ENCODE measurements around the gene OGFRL1.
A peak's percentile ranks its signal among the peaks of the same experiment; 100 is the strongest.

Gene OGFRL1

DNA sequence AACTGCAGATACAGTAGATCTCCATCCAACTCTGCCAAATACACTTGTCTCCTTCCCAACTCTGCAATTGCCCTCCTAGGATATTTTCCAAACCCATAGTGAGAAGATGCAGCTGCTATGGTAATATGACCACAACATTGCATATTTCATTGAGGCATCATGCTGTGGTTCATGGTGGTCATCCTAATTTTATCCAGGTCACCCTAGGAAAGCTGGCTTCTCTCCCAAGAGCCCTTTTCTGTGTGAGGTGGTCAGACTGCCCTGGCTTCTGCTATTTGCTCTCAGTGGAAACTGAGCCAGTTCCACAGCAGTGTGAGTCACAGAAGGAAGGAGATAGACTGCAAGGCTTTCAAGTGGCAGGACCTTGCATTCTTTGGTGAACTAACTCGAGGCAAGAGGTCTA lies 5.5 kb downstream of the OGFRL1 start:
- no peak overlapping the region for H3K4me3 ChIP-seq (ENCODE audit: low read length)
- peak; percentile 37 for DNase-seq (ENCODE audit: low read depth)
- TF ChIP-seq, protein P1, sequence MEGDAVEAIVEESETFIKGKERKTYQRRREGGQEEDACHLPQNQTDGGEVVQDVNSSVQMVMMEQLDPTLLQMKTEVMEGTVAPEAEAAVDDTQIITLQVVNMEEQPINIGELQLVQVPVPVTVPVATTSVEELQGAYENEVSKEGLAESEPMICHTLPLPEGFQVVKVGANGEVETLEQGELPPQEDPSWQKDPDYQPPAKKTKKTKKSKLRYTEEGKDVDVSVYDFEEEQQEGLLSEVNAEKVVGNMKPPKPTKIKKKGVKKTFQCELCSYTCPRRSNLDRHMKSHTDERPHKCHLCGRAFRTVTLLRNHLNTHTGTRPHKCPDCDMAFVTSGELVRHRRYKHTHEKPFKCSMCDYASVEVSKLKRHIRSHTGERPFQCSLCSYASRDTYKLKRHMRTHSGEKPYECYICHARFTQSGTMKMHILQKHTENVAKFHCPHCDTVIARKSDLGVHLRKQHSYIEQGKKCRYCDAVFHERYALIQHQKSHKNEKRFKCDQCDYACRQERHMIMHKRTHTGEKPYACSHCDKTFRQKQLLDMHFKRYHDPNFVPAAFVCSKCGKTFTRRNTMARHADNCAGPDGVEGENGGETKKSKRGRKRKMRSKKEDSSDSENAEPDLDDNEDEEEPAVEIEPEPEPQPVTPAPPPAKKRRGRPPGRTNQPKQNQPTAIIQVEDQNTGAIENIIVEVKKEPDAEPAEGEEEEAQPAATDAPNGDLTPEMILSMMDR (IDR thresholded peaks at IDR 0.05; ENCODE audit: insufficient read depth, low read depth, low read length, missing control alignments) = no peak

DNA sequence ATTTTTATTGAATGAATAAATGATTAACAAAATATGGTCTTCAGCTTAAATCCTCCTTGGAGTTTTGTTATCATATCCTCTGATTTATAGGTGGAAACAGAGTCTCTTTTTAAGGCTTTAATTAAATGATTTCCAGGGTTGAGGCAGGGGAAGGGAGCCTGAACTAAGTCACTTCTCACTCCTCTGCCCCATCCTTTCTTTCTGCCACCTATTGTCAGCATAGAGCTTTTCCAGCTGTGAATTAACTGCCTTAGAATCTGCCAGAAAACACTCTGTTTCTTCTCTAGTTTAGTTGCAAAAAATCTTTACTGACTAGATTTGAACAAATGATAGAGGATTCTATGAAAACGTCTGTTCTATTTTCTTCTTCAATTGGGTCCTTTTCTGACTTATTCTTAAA lies 9.8 kb downstream of the OGFRL1 start:
- TF ChIP-seq, protein P1 (IDR thresholded peaks at IDR 0.05; ENCODE audit: insufficient read depth, low read depth, low read length, missing control alignments) = no peak
- DNase-seq (ENCODE audit: low read depth) = no peak
- H3K4me3 ChIP-seq (ENCODE audit: low read length) = no peak overlapping the region

DNA sequence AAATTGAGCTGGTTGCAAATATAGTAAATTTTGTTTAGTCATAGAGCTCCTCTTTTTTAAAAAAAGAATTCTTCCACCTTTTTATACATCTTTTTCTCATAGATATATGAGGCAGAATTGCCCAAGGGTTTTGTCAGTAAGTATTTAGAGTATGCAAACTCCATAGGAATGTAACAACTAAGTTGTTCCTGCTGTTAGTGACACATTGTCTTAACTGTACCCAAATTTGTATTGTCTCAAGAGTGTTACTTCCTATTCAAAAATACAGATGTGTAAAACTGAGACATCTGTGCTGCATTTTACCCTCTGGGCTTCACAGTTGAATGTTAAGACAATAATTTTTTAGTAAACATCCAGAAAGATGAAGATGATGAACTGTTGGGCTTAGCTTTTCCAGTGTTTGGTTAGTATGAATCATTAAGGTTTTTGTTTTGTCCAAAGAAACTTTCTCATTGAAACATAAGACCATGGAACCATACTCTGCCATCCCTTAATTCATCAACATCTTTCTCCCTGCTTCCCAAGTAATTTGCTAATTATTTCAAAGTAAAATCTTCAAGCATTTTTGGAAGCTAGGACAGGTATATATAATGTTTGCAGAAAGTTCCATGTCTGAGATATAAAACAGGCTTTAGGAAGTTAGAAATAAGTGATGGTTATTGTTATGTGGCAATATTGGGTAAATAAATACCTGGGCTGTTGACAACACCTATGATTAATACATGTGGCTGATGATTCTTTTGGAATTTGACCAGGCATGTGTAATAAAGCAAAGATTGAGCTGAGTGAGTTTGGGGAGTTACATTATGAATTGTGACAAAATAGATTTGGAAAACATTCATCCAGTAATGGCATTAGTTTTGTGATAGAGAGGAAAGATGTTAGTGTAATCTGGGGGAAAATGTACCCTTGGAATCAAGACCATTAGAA lies 11.2 kb downstream of the OGFRL1 start:
- no peak overlapping the region for H3K4me3 ChIP-seq (ENCODE audit: low read length)
- TF ChIP-seq, protein P1 (IDR thresholded peaks at IDR 0.05; ENCODE audit: insufficient read depth, low read depth, low read length, missing control alignments) = no peak
- peak; percentile 87 for DNase-seq (ENCODE audit: low read depth)

DNA sequence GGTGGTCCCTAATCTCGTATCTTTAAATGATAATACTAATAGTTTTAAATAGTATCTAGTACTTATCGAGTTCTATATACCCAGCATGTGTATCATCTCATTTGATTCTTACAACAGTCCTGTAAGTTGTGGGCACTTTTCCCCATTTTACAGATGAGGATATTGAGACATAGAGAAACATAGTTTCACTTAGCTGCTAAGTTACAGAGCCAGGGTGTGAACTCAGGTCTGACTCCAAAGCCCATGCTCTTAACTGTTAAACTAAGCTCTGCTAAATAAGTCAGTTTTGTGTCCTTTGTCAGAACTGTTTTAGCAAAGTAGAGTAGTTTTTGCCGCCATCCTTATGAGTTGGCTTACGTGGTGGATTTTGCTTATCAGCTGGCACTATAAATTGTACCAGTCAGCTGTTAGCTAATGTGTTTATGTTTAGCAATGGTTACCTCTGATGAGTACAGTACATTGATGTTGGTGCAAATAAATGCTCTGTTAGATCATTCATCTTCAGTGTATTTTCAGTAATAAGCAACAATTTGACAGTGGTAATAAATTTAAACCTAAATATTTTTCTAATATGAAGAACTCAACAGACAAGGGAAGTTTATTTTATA lies 12.1 kb downstream of the OGFRL1 start:
- H3K4me3 ChIP-seq (ENCODE audit: low read length) = no peak overlapping the region
- TF ChIP-seq, protein P1 (IDR thresholded peaks at IDR 0.05; ENCODE audit: insufficient read depth, low read depth, low read length, missing control alignments) = no peak
- DNase-seq (ENCODE audit: low read depth) = no peak

DNA sequence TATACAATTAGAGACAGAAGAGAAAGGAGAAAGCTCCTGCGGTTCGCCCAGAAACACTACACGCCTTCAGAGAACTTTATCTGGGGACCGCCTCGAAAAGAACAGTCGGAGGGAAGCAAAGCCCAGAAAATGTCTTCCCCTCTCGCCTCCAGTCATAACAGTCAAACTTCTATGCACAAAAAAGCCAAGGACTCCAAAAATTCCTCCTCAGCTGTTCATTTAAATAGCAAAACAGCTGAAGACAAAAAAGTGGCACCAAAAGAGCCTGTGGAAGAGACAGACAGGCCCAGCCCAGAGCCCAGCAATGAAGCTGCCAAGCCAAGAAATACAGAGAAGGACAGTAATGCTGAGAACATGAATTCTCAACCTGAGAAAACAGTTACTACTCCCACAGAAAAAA lies 12.9 kb downstream of the OGFRL1 start:
- no peak overlapping the region for H3K4me3 ChIP-seq (ENCODE audit: low read length)
- TF ChIP-seq, protein P1 (IDR thresholded peaks at IDR 0.05; ENCODE audit: insufficient read depth, low read depth, low read length, missing control alignments) = no peak
- DNase-seq (ENCODE audit: low read depth) = no peak

DNA sequence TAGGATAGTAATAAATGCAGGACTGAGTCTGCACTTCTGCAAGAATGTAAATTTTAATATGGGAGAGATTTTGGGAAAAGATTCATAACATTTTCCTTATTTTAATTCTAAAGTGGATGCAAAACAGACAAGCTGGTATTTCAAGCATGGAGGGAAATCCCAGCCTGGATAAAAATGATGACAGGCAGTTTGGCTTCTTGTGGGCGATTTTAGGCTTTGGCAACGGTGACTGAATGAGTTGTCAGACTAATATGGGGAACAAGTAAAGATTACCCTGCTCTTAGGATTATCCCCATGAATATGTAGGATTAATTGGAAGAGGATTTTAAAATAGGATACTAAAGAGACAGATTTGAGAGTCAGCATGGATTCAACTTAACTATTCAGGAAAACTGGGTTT lies 21.0 kb downstream of the OGFRL1 start:
- H3K4me3 ChIP-seq (ENCODE audit: low read length) = no peak overlapping the region
- DNase-seq (ENCODE audit: low read depth) = no peak
- TF ChIP-seq, protein P1 (IDR thresholded peaks at IDR 0.05; ENCODE audit: insufficient read depth, low read depth, low read length, missing control alignments) = no peak
